HCT116 (cell line): Measurements from ENCODE around the gene AGK. TPM values are rescaled to one million over a fixed set of nuclear protein-coding genes. Genes with fewer than 3 reads are reported as not detected.

Experiments
- ATAC-seq: fragments of 200-7000 bp; cut with Tn5 transposase; 2 replicates; pipeline ENCODE4 v1.9.1; 2020; ENCODE audit warnings: mild to moderate bottlenecking, moderate library complexity
- BruUV-seq: library from RNA; stranded (reverse); fragments of 400-500 nt; replicated peaks from 2 replicates; lab custom pipeline; 2021; lab: Mats Ljungman, UMichigan
- CTCF ChIA-PET: fragments of 300-600 bp; sonication (Branson Sonifier 250); formaldehyde crosslinking; loops from one replicate; lab custom pipeline; 2021; ENCODE audit warnings: antibody characterized with exemption; lab: Charles Lee
- POLR2A ChIA-PET: fragments of 300-600, 350-600 bp; sonication (Branson Sonifier 250); formaldehyde crosslinking; loops from one replicate; lab custom pipeline; 2021; ENCODE audit warnings: antibody characterized with exemption; lab: Charles Lee
- RAD21 ChIA-PET, 2 experiments: fragments of 300-600 bp; sonication (Branson Sonifier 250); formaldehyde crosslinking; loops; one replicate each; lab custom pipeline; 2023; ENCODE audit warnings: low total read pairs in 2 of 2; ENCODE audit not compliant: uncharacterized antibody in 2 of 2, unreplicated experiment in 2 of 2, low non-redundant PET in 1 of 2; lab: Charles Lee
- DNase-seq: peaks from one replicate; pipeline ENCODE4 v3.0.0-alpha.2; 2010; ENCODE audit warnings: low read depth, low spot score
- H2AFZ ChIP-seq: fragments of 200-600 bp; shearing (Covaris generic), sonication (generic); 2 replicates; pipeline ENCODE4 v1.6.1; 2017; ENCODE audit warnings: low read depth, mixed run types, mixed read lengths, antibody characterized with exemption, low read length; ENCODE audit not compliant: poor library complexity, severe bottlenecking
- H3K27ac ChIP-seq: 2 replicates; pipeline ENCODE4 v1.5.1; 2012; ENCODE audit warnings: low read depth, low read length
- H3K27me3 ChIP-seq: fragments of 200-600 bp; sonication (generic); 2 replicates; pipeline ENCODE4 v1.6.1; 2016; ENCODE audit warnings: mixed run types, low read length, mixed read lengths; ENCODE audit not compliant: insufficient read depth
- H3K36me3 ChIP-seq, 2 experiments: fragments of 200-500 bp in 1 of 2; fragments of 200-600 bp in 1 of 2; sonication (Bioruptor generic) in 1 of 2; sonication (generic) in 1 of 2; 2 replicates each; pipeline versions ENCODE4 v1.5.1 to v1.6.1; 2014 to 2016; ENCODE audit warnings: low read length in 2 of 2, inconsistent platforms in 1 of 2, mixed read lengths in 1 of 2, mixed run types in 1 of 2; ENCODE audit not compliant: insufficient read depth in 2 of 2, control insufficient read depth in 1 of 2
- H3K4me1 ChIP-seq, 2 experiments: fragments of 200-600 bp in 1 of 2; sonication (generic) in 1 of 2; 2 replicates each; pipeline versions ENCODE4 v1.5.1 to v1.6.1; 2012 to 2017; ENCODE audit warnings: low read length in 2 of 2, inconsistent platforms in 1 of 2, mild to moderate bottlenecking in 1 of 2, mixed read lengths in 1 of 2, mixed run types in 1 of 2, moderate library complexity in 1 of 2; ENCODE audit not compliant: insufficient read depth in 2 of 2, control insufficient read depth in 1 of 2
- H3K4me2 ChIP-seq: fragments of 200-600 bp; sonication (generic); 2 replicates; pipeline ENCODE4 v1.6.1; 2017; ENCODE audit warnings: mixed run types, low read length, mixed read lengths
- H3K4me3 ChIP-seq, 2 experiments: fragments of 200-600 bp in 1 of 2; sonication (generic) in 1 of 2; replicated peaks in 1 of 2; 2 replicates each; pipeline ENCODE4 v1.5.1; 2011 to 2016; ENCODE audit warnings: low read length in 2 of 2, control low read depth in 1 of 2, low read depth in 1 of 2, mild to moderate bottlenecking in 1 of 2, mixed read lengths in 1 of 2, mixed run types in 1 of 2
- H3K79me2 ChIP-seq: fragments of 200-600 bp; sonication (generic); 2 replicates; pipeline ENCODE4 v1.6.1; 2017; ENCODE audit warnings: mild to moderate bottlenecking, mixed run types, low read length, moderate library complexity, mixed read lengths; ENCODE audit not compliant: insufficient read depth
- H3K9ac ChIP-seq: fragments of 200-600 bp; sonication (generic); 2 replicates; pipeline ENCODE4 v1.6.1; 2016; ENCODE audit warnings: low read length, mixed read lengths
- H3K9me2 ChIP-seq: fragments of 200-600 bp; sonication (generic), shearing (Covaris generic); 2 replicates; pipeline ENCODE4 v1.6.1; 2017; ENCODE audit warnings: mixed run types, mild to moderate bottlenecking, moderate library complexity; ENCODE audit not compliant: insufficient read depth
- H3K9me3 ChIP-seq, 2 experiments: fragments of 200-500 bp in 1 of 2; fragments of 200-600 bp in 1 of 2; sonication (Bioruptor generic) in 1 of 2; sonication (generic) in 1 of 2; 2 replicates each; pipeline ENCODE4 v1.6.1; 2014 to 2017; ENCODE audit warnings: low read length in 2 of 2, mixed read lengths in 2 of 2, inconsistent platforms in 1 of 2, low read depth in 1 of 2, mild to moderate bottlenecking in 1 of 2, mixed run types in 1 of 2, moderate library complexity in 1 of 2; ENCODE audit not compliant: control insufficient read depth in 1 of 2, insufficient read depth in 1 of 2
- H4K20me1 ChIP-seq: fragments of 200-600 bp; sonication (generic), shearing (Covaris generic); 2 replicates; pipeline ENCODE4 v1.6.1; 2017; ENCODE audit warnings: mixed run types, mild to moderate bottlenecking, moderate library complexity; ENCODE audit not compliant: insufficient read depth
- ATF3 ChIP-seq: IDR thresholded peaks from 2 replicates; pipeline ENCODE4 v1.6.1; 2012
- CBX3 ChIP-seq: IDR thresholded peaks from 2 replicates; pipeline ENCODE4 v1.6.1; 2012; ENCODE audit warnings: low read depth
- CEBPB ChIP-seq: IDR thresholded peaks from 2 replicates; pipeline ENCODE4 v1.6.1; 2012; ENCODE audit warnings: low read depth
- CTCF ChIP-seq, 3 experiments: fragments of 200-600 bp in 1 of 3; sonication (generic) in 1 of 3; IDR thresholded peaks in 2 of 3; conservative IDR thresholded peaks in 1 of 3; 2 replicates each; pipeline ENCODE4 v1.5.1; 2012 to 2017; ENCODE audit warnings: low read depth in 2 of 3, low read length in 2 of 3, antibody characterized with exemption in 1 of 3, borderline replicate concordance in 1 of 3, control low read depth in 1 of 3, mild to moderate bottlenecking in 1 of 3, mixed read lengths in 1 of 3, mixed run types in 1 of 3, moderate library complexity in 1 of 3; ENCODE audit not compliant: insufficient read depth in 1 of 3
- ELF1 ChIP-seq: IDR thresholded peaks from 2 replicates; pipeline ENCODE4 v1.6.1; 2012; ENCODE audit warnings: low read depth, borderline replicate concordance
- EZH2 ChIP-seq: fragments of 200-600 bp; sonication (generic); IDR thresholded peaks from 2 replicates; pipeline ENCODE4 v1.6.1; 2017; ENCODE audit warnings: antibody characterized with exemption, mixed run types
- EZH2phosphoT487 ChIP-seq: fragments of 200-600 bp; IDR thresholded peaks from 2 replicates; pipeline ENCODE4 v1.6.1; 2018; ENCODE audit warnings: antibody characterized with exemption, borderline replicate concordance
- FOSL1 ChIP-seq: IDR thresholded peaks from 2 replicates; pipeline ENCODE4 v1.6.1; 2012; ENCODE audit warnings: low read depth
- POLR2AphosphoS5 ChIP-seq: IDR thresholded peaks from 2 replicates; pipeline ENCODE4 v1.6.1; 2011; ENCODE audit warnings: mild to moderate bottlenecking, low read depth, low read length, moderate library complexity
- RAD21 ChIP-seq: IDR thresholded peaks from 2 replicates; pipeline ENCODE4 v1.6.1; 2012; ENCODE audit warnings: low read depth, mild to moderate bottlenecking
- REST ChIP-seq: IDR thresholded peaks from 2 replicates; pipeline ENCODE4 v1.6.1; 2012; ENCODE audit warnings: low read depth
- YY1 ChIP-seq: IDR thresholded peaks from 2 replicates; pipeline ENCODE4 v1.6.1; 2011; ENCODE audit warnings: low read length, low read depth, moderate library complexity, mild to moderate bottlenecking; ENCODE audit not compliant: insufficient replicate concordance; ENCODE audit errors: extremely low read depth
- ZNF274 ChIP-seq: fragments of 200-500 bp; sonication (Bioruptor generic); IDR thresholded peaks from 2 replicates; pipeline ENCODE4 v1.6.1; 2014; ENCODE audit warnings: mild to moderate bottlenecking, low read depth, low read length, inconsistent platforms
- intact Hi-C: fragments of 100-400 bp; cut with micrococcal nuclease; formaldehyde crosslinking; loops from 2 replicates; pipeline ENCODE4 v1.10.0; 2022
- total RNA-seq: library from RNA; stranded (reverse); gene quantifications from one replicate; pipeline ENCODE4 v1.2.1, GENCODE V29; 2021; ENCODE audit not compliant: unreplicated experiment
- TF ChIP-seq, protein P1 (sequence below): IDR thresholded peaks from 2 replicates; pipeline ENCODE4 v1.6.1; 2012
- TF ChIP-seq, protein P2 (sequence below): IDR thresholded peaks from 2 replicates; pipeline ENCODE4 v1.6.1; 2011; ENCODE audit warnings: mild to moderate bottlenecking, low read length, moderate library complexity; ENCODE audit not compliant: insufficient replicate concordance; ENCODE audit errors: extremely low read depth

Gene AGK
- total RNA-seq, 1 experiment from 2014 or later, result 36.3 TPM

GRCh38 chr7:141519623-141520022, 31.6 kb upstream of the AGK start (continued):
- TF ChIP-seq ELF1 (no peak), YY1 (no peak), ZNF274 (no peak), ATF3 (no peak), POLR2AphosphoS5 (no peak), EZH2phosphoT487 (no peak), CBX3 (no peak)

GRCh38 chr7:141522657-141523342, 28.4 kb upstream of the AGK start:
- no peaks in the 10 kb centered on the region for H3K4me1 ChIP-seq
- BruUV-seq, result no TSS peak
- H4K20me1 ChIP-seq, result no peaks in the 10 kb centered on the region
- no peaks in the 10 kb centered on the region for H3K9me3 ChIP-seq
- ChIA-PET POLR2A (no interaction called here), RAD21 (no interaction called here), CTCF (no interaction called here)
- H3K9ac ChIP-seq, result no peak overlapping the region
- no peaks in the 10 kb centered on the region for H3K79me2 ChIP-seq
- H3K27me3 ChIP-seq, result peaks cover 21% of the 10 kb centered on the region
- intact Hi-C loops, result no loop called here
- H3K4me3 ChIP-seq, result no peak overlapping the region
- DNase-seq (no peak), ATAC-seq (no peak)
- no peaks in the 10 kb centered on the region for H3K9me2 ChIP-seq
- no peak overlapping the region for H2AFZ ChIP-seq
- no peak overlapping the region for H3K4me2 ChIP-seq
- no peaks in the 10 kb centered on the region for H3K36me3 ChIP-seq
- H3K27ac ChIP-seq, result no peak overlapping the region
- TF ChIP-seq EZH2 (no peak), REST (no peak), ATF3 (no peak), ZNF274 (no peak), YY1 (no peak), EZH2phosphoT487 (no peak), CEBPB (no peak), RAD21 (no peak), CBX3 (no peak), CTCF (IDR thresholded peaks at IDR 0.05 in 2 of 3, conservative IDR thresholded peaks at IDR 0.05 in 1 of 3; ENCODE audit: borderline replicate concordance in 1 of 3, insufficient read depth in 1 of 3, low read depth in 2 of 3, low read length in 2 of 3) (no peak), FOSL1 (no peak)
- TF ChIP-seq, protein P1, sequence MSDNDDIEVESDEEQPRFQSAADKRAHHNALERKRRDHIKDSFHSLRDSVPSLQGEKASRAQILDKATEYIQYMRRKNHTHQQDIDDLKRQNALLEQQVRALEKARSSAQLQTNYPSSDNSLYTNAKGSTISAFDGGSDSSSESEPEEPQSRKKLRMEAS, result no peak
- TF ChIP-seq, protein P2, sequence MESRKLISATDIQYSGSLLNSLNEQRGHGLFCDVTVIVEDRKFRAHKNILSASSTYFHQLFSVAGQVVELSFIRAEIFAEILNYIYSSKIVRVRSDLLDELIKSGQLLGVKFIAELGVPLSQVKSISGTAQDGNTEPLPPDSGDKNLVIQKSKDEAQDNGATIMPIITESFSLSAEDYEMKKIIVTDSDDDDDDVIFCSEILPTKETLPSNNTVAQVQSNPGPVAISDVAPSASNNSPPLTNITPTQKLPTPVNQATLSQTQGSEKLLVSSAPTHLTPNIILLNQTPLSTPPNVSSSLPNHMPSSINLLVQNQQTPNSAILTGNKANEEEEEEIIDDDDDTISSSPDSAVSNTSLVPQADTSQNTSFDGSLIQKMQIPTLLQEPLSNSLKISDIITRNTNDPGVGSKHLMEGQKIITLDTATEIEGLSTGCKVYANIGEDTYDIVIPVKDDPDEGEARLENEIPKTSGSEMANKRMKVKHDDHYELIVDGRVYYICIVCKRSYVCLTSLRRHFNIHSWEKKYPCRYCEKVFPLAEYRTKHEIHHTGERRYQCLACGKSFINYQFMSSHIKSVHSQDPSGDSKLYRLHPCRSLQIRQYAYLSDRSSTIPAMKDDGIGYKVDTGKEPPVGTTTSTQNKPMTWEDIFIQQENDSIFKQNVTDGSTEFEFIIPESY, result no peak
